Ramos (cell line): ENCODE data around the gene RAB15.

Experiments used
- in situ Hi-C: fragments of 300-500 bp; cut with MboI; formaldehyde crosslinking; loops from one replicate; pipeline ENCODE4 v1.14.3; 2022; ENCODE audit warnings: low sequenced_read_pairs; ENCODE audit not compliant: unreplicated experiment

Gene RAB15

DNA sequence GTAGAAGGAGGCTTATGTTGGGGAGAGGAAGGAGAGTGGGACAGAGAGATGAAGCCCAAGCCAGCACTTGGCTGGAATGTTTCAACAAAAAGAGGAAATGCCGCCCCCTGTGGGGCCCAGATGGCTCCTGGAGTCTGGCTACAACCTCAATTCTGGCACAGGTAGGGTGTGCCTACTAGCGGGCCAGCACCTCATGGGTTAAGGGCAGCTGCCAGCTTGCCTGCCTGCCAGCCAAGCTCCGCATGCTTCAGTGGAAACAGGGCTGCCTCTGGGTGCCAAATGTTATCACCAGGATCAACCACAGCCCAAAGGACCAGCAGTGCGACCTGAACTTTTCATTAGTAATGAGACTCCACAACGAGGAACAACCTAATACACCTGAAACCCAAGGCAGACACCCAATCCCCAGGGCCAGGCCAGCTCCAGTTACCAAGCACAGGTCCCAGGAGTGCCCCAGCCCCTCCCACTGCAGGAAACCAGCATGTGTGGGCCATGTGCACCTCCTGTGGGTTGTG is 11.3 kb downstream of the RAB15 start:
- in situ Hi-C loops = no loop called here

GRCh38 chr14:64958743-64959142 is 13.4 kb downstream of the RAB15 start:
- in situ Hi-C loops = no loop called here

DNA sequence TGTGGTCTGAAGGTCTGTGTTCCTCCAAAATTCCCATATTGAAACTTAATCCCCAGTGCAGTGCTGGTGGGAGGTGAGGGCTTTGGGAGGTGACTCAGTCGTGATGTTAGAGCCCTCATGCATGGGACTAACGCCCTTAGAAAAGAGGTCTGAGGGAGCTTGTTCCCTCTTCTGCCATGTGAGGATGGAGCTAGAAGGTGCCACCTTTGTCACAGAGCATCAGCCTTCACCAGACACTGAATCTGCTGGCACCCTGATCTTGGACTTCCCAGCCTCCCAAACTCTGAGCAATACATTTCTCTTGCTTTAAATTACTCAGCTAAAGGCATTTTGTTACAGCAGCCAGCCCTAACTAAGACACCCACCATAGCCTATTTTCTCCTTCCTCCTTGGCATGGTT is 13.9 kb downstream of the RAB15 start:
- in situ Hi-C loops = no loop called here

DNA sequence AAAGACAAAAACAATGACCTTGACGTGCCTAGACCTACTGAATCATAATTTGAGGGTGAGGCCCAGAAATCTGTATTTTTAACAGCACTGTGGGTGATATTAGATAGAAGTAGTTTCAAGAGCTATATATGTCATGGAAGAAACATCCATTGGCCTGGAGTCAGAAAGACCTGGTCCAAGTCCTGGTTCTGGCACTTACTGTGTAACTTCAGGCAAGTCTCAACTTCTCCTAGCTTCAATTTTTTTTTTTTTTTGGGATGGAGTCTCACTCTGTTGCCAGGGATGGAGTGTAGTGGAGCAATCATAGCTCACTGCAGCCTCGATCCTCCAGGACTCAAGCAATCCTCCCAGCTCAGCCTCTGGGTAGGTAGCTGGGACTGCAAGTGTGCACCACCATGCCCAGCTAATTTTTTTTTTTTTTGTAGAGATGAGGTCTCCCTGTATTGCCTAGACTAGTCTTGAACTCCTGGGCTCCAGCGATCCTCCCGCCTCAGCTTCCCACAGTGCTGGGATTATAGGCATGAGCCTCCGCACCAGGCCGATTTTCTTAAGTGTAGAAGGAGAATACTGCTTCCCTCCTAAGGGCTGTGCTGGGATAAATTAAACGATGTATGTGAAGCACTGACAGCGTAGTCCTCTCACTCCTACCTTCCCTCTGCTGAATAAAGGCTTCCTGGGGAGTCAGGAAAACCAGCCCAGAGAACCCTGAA is 15.3 kb downstream of the RAB15 start:
- in situ Hi-C loops = no loop called here

GRCh38 chr14:64955297-64955696 is 16.8 kb downstream of the RAB15 start:
- in situ Hi-C loops = no loop called here

- in situ Hi-C loops = no loop called here
Measured at GRCh38 chr14:64954491-64955240, 17.5 kb downstream of the RAB15 start.

DNA sequence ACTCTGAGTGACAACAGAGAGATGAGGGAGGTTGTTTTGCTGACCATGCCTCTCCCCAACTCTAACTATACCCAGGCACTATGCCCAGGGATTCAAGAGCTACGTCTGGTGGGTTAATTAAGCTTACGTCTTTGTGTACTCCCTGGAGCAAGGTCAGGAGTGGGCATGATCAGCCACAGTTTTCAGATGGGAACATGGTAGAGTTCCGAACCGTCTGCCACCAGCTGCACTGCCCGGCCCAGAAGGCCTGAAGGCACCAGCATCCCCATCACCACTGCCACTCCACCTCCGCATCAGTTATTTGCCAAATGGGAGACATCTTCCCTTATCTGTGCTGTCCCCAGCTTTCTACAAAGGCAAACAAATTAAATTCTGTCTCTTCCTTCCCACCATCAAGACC is 18.5 kb downstream of the RAB15 start:
- in situ Hi-C loops = no loop called here

- in situ Hi-C loops = no loop called here
Measured at GRCh38 chr14:64953310-64953654, 18.9 kb downstream of the RAB15 start.

DNA sequence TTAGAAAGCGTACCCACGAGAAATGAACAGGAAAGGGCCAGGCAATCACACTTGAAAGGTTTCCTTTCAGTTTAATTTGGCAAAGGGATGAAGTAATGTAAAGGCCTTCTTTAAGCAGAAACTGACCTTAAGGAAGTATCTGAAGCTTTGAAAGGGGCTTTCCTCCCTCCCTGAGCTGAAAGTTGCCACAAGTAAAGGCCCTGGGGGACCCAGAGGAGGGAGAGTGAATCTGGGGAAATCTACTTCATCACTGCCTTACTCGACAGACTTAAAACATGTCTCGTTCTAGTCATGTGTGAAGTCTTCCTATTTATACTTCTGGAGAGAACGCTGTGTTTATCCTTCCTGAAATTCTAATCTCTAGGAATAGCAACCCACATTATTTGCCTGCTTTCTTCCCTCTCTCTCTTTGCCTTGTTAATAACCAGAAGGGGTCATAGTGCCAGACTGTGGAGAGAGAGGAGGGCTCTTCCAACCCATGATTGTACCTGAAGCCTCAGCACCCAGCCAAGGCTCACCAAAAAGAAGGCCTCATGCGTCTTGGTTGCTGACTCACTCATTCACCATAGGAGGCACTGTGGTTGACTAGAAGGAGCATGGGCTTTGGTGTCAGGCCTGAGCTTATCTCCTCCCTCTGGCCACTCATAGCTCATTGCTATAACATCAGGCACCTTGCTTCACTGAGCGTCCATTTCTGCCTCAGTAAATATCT is 19.4 kb downstream of the RAB15 start:
- in situ Hi-C loops = no loop called here

GRCh38 chr14:64951724-64952123 is 20.4 kb downstream of the RAB15 start:
- in situ Hi-C loops = no loop called here

DNA sequence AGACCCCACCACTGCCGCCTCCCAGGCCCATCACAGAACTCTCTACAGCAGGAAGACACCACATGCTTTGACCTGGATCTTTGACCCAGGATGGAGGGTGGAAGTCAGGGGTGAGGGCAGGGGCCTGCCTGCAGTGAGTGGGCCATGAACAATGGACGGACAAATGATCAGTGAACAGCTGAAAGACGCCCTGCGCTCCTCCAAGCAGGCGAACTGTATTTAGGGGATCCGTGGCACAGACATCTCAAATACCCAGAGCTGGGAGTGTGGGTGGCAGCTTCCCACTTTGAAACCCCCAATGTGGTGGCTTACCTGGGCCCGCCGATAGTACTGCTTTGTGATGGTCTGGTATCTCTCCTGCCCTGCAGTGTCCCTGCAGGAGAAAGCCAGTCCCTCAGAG is 20.8 kb downstream of the RAB15 start:
- in situ Hi-C loops = no loop called here

DNA sequence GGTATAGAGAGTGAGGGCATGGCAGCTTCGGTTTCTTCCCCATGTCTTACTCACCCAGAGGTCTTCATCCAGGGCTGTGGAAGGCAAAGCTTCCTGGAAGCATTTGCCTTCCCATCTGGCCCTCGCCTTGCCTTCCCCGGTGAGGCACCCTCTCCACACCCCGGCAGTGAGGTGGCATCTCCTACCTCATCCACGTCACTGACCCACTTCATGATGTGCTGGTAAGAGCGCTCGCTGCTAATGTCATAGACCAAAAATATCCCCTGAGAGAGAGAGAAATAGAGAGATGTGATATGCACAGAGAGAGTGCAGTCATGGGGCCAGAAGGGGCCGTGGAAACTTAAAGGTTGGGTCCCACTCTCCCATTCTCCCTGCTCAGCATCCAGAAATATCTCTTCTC is 21.2 kb downstream of the RAB15 start:
- in situ Hi-C loops = no loop called here

GRCh38 chr14:64948612-64949210 is 23.4 kb downstream of the RAB15 start:
- in situ Hi-C loops = no loop called here

DNA sequence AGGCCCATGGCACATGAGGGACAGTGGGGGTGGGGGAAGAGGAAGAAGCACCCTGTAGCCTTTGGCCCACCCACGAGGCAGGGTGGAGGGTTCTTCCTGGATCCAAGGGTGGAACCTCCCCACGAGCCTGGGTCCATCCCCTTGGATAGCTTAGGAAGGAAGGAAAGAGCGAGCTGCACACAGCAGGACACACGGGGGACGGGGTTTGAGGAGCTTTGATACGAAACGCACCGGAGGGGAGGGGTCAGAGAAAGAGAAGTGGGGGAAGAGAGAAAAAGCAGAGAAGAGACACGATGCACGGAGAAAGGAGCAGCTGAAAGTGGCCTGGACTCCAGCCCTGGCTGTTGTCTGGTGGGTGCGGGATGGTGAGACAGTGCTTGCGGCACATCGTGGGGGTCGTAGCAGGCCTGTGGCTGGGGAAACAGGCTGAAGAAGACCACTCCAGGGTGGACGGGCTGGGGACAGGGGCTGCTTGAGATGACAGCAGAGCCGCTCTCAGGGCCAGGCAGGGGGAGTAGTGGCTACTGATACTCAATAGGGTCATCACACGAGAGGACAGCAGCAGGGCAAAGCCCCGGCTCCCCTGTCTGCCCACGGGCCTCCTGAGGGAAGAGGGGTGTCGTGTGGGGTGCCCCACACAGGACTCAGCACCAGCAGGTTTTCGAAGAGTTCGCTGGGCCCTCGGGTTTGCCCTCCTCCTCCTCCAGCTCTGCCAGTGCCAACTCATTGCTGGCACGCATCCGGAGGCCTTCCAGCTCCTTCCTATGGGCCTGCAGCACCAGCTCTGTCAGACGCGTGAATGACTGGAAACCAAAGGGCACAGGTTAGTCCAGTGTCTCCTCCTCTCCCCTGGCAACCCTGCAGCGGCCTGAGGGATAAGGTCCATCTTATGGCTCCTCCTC is 24.2 kb downstream of the RAB15 start:
- in situ Hi-C loops = no loop called here

- in situ Hi-C loops = no loop called here
Measured at GRCh38 chr14:64946310-64947045, 25.7 kb downstream of the RAB15 start.

DNA sequence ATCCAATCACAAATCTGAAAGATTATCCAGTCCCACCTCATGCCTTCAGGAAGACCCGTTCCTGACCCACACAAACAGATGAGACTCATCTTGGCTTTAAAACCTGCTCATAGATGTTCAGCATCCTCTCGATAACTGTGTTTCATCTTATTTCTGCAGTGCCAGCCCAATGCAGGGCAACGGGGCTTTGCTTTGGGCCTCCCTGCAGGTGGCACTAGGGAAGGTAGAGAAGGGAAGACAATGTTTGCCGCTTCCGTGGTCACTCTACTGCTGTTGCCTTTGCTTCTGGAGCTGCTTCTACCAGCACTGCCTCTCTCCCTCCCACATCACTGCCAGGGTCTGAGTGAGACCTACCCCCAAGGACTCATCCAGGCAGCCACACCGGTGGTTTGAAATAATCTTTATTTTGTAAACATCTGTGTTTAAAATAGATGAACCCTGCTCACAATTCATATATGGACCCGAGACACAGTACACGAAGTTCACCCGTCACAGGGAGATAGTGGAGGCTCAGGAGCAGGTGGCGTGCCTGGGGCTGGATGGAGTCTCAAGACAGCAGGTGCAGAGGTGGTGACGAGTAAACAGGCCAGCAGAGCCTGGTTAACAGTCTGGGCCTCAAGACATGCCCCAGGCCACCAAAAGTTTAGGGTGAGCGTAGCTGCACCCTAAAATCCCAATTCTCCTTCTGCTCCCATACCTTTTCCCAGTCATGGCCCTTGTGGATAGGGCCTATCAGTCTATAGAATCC is 26.5 kb downstream of the RAB15 start:
- in situ Hi-C loops = no loop called here

DNA sequence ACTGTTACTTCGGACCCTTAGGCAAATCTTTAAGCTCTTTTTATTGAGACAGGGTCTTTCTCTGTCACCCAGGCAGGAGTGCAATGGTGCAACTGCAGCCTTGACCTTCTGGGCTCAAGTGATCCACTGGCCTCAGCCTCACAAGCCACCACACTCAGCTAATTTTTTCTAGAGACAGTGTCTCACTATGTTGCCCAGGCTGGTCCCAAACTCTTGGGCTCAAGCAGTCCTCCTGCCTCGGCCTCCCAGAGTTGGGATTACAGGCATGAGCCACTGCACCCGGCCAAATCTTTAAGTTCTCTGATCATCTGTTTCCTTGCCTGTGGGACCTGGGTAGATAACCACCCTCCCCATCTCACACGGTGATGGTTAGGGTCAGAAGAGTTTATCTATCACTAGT is 27.3 kb downstream of the RAB15 start:
- in situ Hi-C loops = no loop called here

DNA sequence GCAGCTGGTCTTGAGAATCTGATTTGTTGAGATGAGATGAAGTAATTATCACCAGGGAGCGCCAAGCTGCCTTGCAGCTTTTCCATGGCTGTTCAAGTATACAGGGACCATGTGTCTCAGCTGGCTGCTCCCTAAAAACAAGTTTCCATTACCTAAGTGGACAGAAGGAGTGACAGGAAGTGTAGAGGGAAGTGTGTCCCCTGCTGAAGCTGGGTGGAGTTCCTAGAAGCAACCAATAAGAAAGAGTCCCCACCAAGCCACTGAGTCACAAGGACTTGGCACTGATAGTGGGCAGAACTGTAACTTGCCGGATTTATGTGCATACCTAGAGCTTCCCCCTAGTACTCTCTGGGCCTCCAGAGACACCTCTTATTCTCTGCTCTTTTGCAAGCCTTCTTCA is 28.1 kb downstream of the RAB15 start:
- in situ Hi-C loops = no loop called here
